AG09309 (cell line): Measurements from ENCODE around the gene RHOBTB1.

Experiments used
- DNase-seq: peaks from one replicate; pipeline ENCODE4 v3.0.0-alpha.2; 2010; ENCODE audit warnings: low read depth
- H3K4me3 ChIP-seq: 2 replicates; pipeline ENCODE4 v1.5.1; 2011; ENCODE audit warnings: mild to moderate bottlenecking, low read depth, low read length, moderate library complexity; ENCODE audit not compliant: control insufficient read depth
- TF ChIP-seq, protein P1 (sequence below): IDR thresholded peaks from 2 replicates; pipeline ENCODE4 v1.5.1; 2011; ENCODE audit warnings: mild to moderate bottlenecking, low read depth, low read length, inconsistent platforms; ENCODE audit not compliant: insufficient read depth, control insufficient read depth; ENCODE audit errors: missing control alignments

RHOBTB1 gene

DNA sequence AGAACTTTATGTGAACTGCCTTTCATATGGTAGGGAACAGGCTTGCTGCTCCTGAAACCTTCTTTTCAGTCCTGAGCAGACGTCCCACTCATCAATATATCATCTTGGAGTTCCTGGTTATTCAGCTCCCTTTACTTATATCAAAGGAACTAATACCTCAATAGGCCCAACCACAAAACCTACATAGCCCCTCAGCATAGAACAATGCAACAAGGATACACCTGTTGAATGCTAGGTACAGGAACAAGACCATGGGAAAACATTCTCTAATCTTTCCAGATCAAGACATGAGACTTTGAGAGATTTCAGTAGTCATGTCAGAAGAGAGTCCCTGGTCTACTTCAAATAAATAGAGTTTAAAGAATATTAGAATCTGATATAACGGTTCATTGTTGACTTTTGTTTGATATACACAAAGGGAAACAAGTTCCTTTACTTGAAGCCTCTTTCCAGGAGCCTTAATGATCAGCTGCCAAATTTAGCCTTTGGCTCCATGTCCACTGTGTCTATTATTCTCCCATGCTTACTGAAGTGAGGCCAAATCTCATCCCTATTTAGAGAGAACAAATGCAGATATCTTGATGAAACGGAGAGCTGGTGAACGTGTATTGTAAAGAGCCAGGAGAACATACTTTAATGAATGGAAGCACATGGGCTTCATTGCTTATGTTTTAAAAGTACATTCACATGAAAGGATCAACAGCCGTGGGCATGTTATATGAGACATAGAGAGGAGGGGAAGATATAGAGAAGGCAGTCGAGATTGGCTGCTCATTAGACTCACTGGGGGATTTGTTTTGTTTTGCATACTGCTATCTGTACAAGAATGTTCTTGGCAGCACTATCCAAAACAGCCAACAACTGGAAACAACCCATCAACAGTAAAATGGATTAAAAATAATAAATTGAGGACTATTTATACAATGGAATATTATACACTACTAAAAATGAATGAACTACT lies 9.5 kb downstream of the RHOBTB1 start:
- no peak for DNase-seq
- TF ChIP-seq, protein P1, sequence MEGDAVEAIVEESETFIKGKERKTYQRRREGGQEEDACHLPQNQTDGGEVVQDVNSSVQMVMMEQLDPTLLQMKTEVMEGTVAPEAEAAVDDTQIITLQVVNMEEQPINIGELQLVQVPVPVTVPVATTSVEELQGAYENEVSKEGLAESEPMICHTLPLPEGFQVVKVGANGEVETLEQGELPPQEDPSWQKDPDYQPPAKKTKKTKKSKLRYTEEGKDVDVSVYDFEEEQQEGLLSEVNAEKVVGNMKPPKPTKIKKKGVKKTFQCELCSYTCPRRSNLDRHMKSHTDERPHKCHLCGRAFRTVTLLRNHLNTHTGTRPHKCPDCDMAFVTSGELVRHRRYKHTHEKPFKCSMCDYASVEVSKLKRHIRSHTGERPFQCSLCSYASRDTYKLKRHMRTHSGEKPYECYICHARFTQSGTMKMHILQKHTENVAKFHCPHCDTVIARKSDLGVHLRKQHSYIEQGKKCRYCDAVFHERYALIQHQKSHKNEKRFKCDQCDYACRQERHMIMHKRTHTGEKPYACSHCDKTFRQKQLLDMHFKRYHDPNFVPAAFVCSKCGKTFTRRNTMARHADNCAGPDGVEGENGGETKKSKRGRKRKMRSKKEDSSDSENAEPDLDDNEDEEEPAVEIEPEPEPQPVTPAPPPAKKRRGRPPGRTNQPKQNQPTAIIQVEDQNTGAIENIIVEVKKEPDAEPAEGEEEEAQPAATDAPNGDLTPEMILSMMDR: no peak
- H3K4me3 ChIP-seq: no peak overlapping the region

DNA sequence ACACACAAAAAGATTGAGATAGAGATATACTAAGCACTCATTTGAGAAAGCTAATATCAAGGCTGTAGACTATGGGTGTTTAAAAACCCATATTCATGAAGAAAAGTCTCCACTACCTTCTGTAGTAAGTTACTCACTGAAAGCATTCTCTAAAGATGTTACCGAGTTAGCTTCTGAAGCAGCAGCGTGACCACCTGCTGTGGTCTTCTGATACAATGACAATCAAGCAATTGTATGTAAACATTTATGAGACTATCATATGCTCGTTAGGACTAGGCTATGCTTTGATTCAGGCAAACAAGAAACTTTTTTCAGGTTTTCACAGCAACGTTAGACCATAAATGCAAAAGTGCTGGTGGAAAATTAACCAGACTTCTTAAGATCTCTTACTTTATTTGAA lies 11.2 kb downstream of the RHOBTB1 start:
- H3K4me3 ChIP-seq: no peak overlapping the region
- TF ChIP-seq, protein P1: no peak
- DNase-seq: no peak

DNA sequence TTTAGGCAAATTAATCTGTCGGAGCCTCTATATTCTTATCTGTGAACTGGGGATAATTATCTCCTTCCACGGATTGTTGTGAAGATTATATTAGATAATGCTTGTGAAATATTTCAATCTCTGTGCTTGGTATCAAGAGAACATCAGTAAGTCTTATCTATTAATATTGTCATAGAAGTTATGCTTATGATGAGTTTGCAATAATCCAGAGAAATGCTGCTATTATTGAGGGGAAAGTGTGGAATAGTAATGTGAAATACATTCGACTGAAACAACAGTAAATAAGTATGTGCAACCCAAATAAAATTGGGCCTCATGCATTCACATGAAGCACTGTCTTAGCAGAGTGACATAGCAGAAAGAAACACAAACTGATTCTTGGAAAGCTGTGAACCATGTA lies 13.7 kb downstream of the RHOBTB1 start:
- H3K4me3 ChIP-seq: no peak overlapping the region
- DNase-seq: no peak
- TF ChIP-seq, protein P1: no peak

DNA sequence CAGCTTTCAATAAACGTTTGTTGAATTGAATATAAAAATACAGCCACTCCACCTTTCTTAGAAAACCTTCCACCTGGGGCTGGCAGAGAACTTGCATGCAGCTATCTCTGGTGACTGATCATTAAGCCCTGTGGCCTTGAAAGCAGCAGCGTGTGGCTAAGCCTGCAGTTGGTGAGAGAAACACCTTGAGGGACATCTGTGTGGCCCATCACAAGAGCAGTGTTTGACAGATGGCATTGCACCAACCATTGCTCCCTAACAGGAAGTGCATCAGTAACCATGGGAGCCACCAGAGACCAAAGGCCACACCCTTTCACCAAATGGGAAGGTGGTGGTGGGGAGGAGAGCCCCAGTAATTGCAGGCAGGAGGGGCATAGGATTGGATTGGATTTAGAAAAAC lies 22.4 kb downstream of the RHOBTB1 start:
- DNase-seq: no peak
- TF ChIP-seq, protein P1: no peak
- no peak overlapping the region for H3K4me3 ChIP-seq

DNA sequence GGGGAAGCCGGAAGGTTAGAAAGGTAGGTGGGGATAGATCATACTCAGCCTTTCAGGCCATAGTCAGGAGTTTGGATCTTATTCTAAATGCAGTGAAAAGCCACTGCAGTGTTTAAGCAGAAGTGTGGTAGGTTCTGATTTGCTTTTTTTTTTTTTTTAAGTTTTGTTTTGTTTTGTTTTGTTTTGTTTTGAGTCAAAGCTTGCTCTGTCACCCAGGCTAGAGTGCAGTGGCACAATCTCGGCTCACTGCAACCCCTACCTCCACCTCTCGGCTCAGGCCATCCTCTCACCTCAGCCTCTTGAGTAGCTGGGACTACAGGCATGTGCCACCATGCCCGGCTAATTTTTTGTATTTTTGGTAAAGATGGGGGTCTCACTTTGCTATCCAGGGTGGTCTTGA lies 23.5 kb downstream of the RHOBTB1 start:
- TF ChIP-seq, protein P1: no peak
- no peak for DNase-seq
- no peak overlapping the region for H3K4me3 ChIP-seq

DNA sequence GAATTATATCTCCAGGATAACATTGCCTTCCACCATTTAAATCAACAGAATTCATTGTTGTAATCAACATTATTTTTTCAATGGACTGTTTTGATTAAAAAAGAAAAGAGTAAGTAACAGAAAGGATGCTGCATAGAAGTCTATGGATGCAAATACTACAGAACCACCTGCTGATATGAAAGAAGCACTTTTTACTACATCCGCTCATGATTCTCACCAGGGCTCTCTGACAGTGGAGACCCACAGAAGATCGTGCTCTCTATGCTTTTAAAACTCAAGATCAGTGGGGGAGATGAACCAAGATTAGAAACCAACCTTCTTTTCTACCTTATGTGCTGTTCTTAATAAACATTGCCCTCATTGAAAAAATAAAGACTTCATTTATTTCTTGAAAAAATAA lies 24.4 kb downstream of the RHOBTB1 start:
- DNase-seq: no peak
- TF ChIP-seq, protein P1: no peak
- no peak overlapping the region for H3K4me3 ChIP-seq
